SIG-M5 (cell line): Measurements from ENCODE around the gene FKBP1B.
"Not testable (repeated sequence)": the region's sequence is repeated elsewhere in the genome, so short reads cannot be mapped to it uniquely, and the experiment has no call there.

Experiments
- DNase-seq: peaks from one replicate; lab custom pipeline; 2025; lab: John Stamatoyannopoulos, UW

FKBP1B gene

DNA sequence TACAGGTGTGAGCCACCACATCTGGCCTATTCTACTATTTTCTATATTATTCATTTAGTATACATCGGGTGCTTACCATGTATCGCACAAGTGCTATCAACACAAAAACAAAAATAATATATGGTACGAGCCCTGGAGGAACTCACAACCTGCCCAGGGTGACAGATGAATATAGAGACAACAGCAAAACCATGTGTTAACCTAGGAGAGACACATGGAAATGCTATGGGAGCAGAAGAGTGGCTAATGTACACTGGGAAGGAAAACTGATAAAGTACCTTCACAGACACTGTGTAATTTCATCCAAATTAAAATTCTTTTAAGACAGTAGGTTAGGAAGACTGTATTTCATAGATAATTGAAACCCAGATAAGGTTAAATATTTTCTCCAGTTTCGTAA lies 22.7 kb downstream of the FKBP1B start:
- no peak for DNase-seq

DNA sequence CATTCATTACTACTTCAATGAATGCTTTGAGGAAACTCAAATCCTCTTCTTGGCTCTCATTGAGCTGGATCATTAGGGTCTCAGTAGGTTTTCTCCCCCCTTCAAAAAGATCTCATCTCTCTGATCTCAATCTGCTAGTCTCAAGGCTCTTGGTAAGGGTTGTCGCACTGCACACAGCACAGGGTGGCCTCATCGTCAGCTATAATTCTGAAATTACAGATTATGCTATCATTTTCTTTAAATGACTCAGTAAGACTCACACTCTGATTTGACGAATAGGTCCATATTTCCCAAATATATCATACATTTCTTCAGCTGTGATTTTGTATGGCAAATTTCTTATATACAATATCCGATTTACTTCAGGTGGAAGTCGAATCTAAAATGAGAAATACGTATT lies 24.3 kb downstream of the FKBP1B start:
- DNase-seq: no peak

DNA sequence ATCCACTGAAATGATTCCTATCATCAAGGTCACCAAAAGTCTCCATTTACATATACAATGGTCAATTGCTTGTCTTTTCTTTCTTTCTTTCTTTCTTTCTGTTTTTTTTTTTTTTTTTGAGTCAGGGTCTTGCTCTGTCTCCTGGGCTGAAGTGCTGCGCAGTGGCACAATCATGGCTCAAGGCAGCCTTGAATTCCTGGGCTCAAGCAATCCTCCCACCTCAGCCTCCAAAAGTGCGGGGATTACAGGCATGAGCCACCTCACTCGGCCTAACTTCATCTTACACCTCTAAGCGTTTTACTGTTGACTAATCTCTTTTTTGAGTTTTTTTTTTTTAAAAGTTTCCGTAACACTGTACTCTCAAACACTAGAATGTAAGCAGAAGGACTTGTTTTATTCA lies 25.7 kb downstream of the FKBP1B start:
- DNase-seq: no peak

DNA sequence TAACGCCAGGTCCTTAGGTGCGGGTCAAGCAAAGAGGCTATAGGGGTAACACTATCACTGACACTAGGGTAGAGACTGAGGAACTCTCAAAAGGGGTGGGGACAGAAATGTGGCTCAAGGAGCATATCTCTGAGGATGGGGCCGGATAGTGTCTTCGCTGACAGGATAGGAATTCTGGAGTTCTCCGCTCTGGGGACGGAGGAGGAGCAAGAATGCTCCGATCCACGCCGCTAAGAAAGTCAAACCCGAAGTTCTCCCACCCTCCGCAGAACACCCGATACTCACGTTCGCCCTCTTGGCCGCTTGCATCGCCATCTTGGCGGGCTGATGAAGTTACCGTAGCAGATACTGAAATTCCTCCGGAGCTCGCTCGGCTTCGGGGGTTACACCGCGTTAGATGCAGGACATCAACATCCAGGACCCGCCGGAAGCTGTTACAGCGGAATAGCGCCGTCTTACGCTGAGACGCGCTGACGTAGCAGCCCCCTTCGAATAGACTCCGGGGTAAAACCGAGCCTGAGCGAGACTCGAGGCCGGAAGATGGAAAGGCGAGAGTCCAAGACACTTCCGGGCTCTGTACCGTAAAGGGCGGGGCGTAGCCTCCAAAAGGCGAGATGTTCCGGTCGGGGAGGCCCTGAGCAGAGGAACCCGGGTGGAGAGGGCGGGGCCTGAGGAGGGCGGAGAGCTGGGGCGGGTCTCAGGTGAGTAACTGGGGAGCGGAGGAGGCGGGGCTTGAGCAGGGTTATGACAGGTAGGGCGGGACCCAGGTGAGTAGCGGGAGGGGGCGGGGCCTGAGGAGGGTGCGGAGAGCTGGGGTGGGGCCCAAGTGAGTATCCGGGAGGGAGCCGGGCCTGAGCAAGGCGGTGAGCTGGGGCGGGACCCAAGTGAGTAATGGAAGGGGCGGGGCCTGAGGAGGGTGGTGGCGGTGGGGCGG lies 26.6 kb downstream of the FKBP1B start, which contains the start of gene SF3B6:
TSS of gene SF3B6 (minus strand) at position 412 of the 934 bp plus-strand sequence. CDS start at position 315, 97 bp downstream.
- DNase-seq: peak; percentile 88

DNA sequence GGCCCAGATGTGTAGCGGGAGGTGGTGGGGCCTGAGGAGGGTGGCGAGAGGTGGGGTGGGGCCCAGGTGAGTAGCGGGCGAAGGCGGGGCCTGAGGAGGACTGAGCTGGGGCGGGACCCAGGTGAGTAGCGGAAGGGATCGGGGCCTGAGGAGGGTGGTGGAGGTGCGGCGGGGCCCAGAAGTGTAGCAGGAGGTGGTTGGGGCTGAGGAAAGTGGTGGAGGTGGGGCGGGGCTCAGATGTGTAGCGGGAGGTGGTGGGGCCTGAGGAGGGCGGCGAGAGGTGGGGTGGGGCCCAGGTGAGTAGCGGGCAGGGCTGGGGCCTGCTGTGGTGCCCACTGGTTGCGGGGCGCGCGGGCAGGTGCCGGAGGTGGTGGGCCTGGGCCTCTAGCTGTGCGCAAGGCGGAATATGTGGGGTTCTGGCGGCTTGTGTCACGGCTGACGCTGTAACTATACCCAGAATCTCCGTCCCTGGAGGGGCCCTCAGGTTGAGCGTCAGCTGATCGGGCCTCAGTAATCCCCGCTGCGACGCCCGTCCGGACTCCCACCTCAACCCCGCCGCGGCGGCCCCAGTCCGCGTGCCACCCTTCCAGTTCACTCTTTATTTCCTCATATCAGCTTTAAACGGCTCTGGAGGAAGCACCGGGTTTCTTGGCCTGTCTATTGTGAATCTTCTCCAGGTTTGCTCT lies 27.5 kb downstream of the FKBP1B start:
- DNase-seq: no peak

DNA sequence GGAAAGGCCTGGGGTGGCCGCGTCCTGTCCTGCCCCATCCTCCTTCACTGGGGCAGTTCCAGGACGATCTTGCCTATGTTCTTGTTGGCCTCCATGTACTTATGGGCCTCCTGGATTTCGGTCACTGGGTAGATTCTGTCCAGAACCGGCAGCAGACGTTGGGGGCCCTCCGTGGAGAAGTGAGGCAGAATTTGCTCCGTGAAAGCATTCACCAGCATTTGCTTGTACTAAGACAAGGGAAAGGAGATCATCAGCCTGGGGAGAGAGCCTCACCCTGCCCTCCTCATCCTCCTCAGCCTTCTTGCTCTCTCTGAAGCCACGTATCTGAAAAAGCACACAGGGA lies 28.0 kb downstream of the FKBP1B start:
- no peak for DNase-seq

DNA sequence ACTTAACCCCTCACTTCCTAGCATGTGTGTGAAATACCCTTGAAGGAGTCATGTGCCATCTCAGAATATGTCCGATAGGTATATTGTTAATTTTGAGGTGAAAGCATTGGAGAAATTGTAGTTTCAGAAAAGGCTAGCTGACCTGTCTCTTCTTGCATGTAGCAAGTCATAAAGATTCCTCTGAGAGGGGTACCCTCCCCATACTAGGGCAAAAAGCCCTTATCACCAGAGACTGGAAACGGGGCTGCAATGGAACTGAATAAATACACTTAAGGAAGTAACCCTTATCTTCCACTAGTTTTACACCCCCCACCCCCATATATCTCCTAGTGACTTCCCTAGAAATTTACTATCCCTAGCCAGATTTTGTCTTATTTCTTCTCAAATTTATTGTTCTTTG lies 28.3 kb downstream of the FKBP1B start:
- DNase-seq: no peak

DNA sequence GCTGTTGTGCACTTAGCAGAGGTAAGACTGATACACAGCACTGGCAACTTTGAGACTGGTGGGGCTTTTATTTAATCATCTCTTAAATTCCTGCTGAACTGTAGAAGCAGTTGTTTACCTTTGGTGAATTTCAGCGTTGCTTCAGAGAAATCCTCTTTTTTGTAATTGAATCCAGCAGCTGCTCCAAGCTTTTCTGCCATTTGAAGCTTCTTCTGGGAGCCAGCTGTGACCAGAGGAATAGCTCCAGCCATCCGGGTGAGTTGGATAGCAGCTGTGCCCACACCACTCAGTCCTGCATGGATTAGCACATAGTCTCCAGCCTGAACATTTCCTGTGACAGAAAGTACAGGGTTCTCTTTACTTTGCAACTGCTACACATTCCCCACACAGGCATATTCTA lies 31.2 kb downstream of the FKBP1B start:
- no peak for DNase-seq

DNA sequence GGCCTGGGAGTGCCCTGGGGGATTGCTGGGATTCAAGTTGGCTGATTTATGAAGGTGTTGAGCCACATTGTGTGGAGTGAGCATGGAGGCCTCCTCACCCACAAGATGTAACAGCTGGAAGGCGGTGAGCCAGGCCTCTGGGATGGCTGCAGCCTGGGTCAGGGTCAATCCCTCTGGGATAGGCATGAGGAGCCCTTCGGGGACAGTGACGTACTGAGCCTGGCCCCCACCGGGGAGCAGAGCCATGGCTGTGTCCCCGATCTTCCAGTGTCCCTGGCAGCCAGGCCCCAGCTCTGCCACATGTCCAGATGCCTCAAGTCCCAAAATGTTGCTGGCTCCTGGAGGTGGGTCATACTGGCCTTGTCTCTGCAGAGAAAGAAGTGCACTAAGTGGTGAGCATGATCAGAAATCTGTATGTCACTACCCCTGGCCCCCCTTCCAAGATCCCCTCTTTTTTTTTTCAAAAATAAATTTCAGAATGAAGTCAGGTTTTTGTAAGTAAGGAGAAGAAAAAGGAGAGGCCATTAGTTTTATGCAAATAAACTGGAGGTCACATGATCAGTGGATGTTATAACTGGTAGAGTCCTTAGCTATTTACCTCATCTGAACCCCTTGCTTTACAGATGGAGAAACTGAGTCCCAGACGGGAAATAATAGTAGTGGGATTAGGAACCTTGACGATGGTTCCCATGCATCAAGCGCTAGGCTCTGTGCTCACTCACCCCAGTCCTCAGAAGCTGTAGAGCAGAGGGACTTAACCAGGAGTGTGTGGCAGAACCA lies 33.4 kb downstream of the FKBP1B start:
- DNase-seq: no peak

DNA sequence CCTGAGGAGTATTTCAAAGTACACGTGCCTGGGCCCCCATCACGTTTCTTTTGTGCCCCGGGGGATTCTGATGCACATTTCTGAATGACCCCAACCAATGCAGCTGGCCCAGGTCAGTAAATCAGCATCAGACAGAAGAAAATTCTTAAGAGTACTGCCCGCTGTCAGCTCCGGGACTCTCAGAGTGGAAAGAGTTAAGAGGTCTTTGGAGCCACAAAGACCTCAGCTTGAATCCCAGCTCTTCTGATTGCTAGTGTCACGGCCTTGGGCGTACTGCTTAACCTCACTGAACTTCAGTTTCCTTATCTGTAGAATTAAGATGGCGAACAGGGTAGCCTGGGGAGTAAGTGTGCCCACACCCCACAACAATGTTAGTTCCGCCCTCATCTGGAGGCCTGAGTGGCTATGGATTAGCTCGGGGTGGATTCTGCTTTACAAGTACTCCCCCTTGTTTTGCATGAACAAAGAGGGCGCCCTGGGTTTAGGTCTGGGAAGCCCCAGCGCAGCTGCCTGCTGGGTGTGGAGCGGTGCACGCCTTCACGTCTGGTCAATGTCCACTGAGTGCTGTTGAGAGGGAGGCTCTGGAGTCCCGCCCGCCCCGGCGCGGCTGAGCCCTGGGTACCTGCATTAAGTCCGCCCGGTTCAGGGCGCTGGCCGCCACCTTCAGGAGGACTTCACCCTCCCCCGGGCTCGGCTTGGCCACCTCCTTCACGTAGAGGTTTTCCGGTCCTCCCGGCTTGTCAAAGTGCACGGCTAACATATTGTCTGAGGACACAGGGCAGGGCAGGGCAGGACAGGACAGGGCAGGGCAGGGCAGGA lies 34.2 kb downstream of the FKBP1B start:
- DNase-seq: no peak

DNA sequence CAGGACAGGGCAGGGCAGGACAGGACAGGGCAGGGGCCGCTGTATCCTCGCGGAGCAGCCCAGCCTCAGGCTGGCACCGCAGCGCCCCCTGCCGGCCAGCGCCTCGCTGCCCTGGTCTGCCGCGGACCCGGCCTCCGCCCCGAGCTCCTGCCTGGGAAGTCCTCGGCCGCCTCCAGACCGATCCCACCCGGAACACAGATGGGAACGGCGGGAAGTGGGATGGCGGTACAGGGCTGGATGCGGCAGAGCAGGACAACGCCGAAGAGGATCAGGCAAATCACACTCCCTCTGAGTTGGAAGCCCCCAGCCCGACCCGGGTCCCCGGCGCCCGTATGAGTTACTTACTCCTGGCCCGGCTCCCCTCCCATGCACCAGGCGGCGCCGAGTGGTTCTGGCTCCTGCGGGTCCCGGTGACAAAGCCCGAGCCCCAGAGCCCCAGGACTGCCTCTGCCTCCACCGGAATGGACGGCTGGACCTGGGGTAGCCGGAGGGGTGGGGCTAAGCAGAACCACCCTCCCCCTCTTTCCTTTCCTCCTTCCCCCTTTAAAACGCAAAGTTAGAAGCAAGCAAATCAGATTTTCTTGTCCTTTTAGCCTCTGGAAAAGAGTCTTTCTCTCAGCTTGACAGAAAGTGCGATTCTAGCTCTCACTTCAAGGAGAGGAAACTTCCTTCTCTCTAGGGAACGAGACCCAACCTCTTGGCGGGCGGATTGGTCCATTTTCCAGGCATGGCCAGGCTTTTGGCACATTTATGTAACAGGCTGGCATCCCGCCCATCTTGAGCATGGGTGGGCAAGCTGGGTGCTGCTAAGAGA lies 35.1 kb downstream of the FKBP1B start, which contains the start of gene TP53I3:
TSS of gene TP53I3 (minus strand) at position 449 of the 814 bp plus-strand sequence. CDS start 508 bp downstream, outside the sequence.
- DNase-seq: no peak

DNA sequence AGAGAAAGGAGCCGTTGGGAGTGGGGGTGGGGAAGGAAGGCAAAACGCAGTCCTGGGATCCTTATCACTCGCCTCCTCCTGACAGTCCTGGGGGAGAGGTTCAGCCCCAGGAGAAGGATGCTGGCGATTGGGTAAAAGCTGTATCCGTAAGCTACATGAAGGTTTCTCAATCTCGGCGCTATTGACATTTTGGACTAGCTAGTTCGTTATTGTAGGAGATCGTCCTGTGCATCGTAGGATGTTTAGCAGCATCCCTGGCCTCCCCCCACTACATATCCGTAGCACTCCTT lies 35.6 kb downstream of the FKBP1B start:
- no peak for DNase-seq

DNA sequence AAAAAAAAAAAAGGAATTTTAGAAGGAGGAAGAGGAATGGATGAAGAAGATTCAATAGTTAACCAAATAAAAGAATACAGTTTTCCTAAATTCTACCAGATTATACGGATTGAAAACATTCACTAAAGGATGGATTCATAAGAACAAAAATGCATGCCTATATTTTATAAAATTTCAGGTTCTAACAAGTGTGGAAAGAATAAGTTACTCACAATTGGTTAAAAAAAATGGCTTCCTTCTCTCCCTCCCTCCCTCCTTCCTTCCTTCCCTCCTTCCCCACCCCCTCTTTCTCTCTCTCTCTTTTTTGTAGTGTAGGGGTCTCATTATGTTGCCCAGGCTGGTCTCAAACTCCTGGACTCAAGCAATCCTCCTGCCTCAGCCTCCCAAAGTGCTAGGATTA lies 36.7 kb downstream of the FKBP1B start:
- DNase-seq: no peak

DNA sequence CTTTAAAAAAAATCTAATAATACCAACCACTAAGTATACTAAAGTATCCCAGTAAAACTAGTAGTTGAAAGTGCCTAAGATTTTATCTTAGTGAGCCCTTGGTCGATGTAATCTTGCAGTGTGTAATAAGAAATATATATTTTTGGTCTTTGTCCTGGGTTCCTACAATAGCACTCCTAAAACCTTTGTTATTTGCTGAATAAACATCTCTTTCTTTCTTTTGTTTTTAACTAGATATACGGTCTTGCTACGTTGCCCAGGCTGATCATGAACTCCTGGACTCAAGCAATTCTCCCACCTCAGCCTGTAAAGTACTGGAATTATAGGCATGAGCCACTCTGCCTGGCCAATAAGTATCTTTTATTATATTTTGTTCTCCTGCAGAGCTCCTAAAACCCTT lies 37.5 kb downstream of the FKBP1B start:
- no peak for DNase-seq

DNA sequence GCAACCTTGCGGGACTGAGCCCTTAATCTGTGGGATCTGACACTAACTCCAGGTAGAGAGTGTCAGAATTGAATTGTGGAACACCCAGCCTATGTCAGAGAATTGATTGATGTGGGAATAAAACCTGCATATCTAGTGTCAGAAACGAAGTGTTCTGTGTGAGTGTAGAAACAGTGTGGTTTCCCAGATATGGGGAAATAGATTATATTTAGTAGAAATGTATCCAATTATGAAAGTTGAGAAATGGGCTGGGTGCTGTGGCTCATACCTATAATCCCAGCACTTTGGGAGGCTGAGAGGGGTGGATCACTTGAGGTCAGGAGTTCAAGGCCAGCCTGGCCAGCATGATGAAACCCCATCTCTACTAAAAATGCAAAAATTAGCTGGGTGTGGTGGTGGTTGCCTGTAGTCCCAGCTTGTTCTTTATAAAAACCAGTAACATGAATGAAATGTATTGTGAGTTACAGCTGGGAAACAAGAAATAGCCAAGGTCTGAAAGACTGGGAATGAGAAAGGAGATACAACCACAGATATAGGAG lies 39.3 kb downstream of the FKBP1B start:
- DNase-seq: no peak

DNA sequence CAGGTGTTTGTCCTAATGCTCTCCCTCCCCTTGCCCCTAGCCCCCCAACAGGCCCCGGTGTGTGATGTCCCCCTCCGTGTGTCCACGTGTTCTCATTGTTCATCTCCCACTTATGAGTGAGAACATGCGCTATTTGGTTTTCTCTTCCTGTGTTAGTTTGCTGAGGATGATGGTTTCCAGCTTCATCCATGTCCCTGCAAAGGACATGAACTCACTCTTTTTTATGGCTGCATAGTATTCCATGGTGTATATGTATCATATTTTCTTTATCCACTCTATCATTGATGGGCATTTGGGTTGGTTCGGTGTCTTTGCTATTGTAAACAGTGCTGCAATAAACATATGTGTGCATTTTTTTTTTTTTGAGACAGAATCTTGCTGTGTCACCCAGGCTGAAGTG lies 43.7 kb downstream of the FKBP1B start:
- DNase-seq: not testable (repeated sequence)

DNA sequence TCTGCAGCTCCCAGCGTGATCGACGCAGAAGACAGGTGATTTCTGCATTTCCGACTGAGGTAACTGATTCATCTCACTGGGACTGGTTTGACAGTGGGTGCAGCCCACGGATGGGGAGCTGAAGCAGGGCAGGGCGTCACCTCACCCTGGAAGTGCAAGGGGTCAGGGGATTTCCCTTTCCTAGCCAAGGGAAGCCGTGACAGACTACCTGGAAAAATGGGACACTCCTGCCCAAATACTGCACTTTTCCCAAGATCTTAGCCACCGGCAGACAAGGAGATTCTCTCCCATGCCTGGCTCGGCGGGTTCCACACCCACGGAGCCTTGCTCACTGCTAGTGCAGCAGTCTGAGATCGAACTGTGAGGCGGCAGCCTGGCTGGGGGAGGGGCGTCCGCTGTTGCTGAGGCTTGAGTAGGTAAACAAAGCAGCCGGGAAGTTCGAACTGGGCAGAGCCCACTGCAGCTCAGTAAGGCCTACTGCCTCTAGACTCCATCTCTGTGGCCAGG lies 45.7 kb downstream of the FKBP1B start:
- not testable (repeated sequence) for DNase-seq

DNA sequence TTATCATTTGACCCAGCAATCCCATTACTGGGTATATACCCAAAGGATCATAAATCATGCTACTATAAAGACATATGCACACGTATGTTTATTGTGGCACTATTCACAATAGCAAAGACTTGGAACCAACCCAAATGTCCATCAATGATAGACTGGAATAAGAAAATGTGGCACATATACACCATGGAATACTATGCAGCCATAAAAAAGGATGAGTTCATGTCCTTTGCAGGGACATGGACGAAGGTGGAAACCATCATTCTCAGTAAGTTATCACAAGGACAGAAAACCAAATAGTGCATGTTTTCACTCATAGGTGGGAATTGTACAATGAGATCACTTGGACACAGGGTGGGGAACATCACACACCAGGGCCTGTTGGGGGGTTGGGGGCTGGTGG lies 51.2 kb downstream of the FKBP1B start:
- not testable (repeated sequence) for DNase-seq

DNA sequence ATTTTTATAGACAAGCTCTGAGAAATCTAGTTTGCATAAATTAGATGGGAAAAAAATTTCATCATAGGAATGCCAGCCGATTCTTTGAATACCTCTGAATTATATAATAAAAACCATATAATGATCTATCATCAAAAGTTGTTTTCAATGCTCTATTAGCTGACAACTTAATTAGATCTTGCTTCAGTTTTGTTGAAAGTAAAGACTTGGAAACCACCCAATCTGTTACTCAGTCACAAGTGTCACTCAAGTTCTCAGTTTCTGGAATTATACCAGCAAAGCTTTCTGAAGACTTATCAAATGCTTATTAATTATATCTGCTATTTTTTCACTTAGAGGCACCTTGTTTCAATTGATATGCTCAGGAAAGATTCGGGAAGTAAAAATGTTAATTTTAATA lies 52.5 kb downstream of the FKBP1B start:
- DNase-seq: no peak

DNA sequence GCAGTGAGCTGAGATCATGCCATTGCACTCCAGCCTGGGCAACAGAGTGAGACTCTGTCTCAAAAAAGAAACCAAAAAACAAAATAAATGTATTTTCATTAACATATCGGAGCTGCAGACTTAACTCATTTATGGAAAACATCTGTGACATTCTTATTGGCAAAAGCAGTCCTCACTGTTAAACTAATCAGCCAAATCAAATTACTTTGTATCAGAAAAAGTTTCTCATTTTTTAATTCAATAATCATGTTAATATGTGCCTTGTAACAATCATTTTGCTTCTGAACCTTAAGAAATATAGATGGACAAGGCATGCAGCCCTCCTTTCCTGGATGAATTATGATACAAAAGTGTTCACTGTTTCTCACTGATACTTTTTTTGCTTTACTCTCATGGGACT lies 53.1 kb downstream of the FKBP1B start:
- no peak for DNase-seq
